Hindlimb muscle (tissue), 1 donor: ENCODE results near the gene ANKRD65. TPM values are rescaled to one million over a fixed set of nuclear protein-coding genes. Genes with fewer than 3 reads are reported as not detected.
"Not testable (repeated sequence)": the region's sequence is repeated elsewhere in the genome, so short reads cannot be mapped to it uniquely, and the experiment has no call there.

Experiments used
- DNase-seq: peaks from one replicate; pipeline ENCODE4 v3.0.0-alpha.2; 2013
- polyA plus RNA-seq: library from polyadenylated mRNA; unstranded; fragments of 120-200 nt; gene quantifications from one replicate; pipeline ENCODE4 v1.2.1, GENCODE V29; 2013; ENCODE audit not compliant: insufficient read length

Gene ANKRD65
- polyA plus RNA-seq = 24.7 TPM

- no peak for DNase-seq
Measured at GRCh38 chr1:1421147-1421906, at the start of gene ANKRD65. ANKRD65 (minus strand) TSS chr1:1421276; CDS start chr1:1421005, 271 bp downstream.

GRCh38 chr1:1468196-1468985 is 47.3 kb upstream of the ANKRD65 start:
- not testable (repeated sequence) for DNase-seq

- no peak for DNase-seq
Measured at GRCh38 chr1:1463312-1463711, 42.2 kb upstream of the ANKRD65 start.

- DNase-seq = no peak
Measured at GRCh38 chr1:1462318-1462966, 41.4 kb upstream of the ANKRD65 start.

- DNase-seq = no peak
Measured at GRCh38 chr1:1461721-1462317, 40.7 kb upstream of the ANKRD65 start.

GRCh38 chr1:1460540-1461130 is 39.6 kb upstream of the ANKRD65 start:
- no peak for DNase-seq

GRCh38 chr1:1459711-1460110 is 38.6 kb upstream of the ANKRD65 start:
- not testable (repeated sequence) for DNase-seq

- DNase-seq = not testable (repeated sequence)
Measured at GRCh38 chr1:1459156-1459555, 38.1 kb upstream of the ANKRD65 start.

GRCh38 chr1:1456683-1457255 is 35.7 kb upstream of the ANKRD65 start:
- DNase-seq = not testable (repeated sequence)

GRCh38 chr1:1455934-1456333 is 34.9 kb upstream of the ANKRD65 start:
- not testable (repeated sequence) for DNase-seq

GRCh38 chr1:1455366-1455884 is 34.3 kb upstream of the ANKRD65 start:
- no peak for DNase-seq

- not testable (repeated sequence) for DNase-seq
Measured at GRCh38 chr1:1454286-1455056, 33.4 kb upstream of the ANKRD65 start.

GRCh38 chr1:1452882-1453281 is 31.8 kb upstream of the ANKRD65 start:
- DNase-seq = no peak

GRCh38 chr1:1452365-1452739 is 31.3 kb upstream of the ANKRD65 start:
- not testable (repeated sequence) for DNase-seq

- no peak for DNase-seq
Measured at GRCh38 chr1:1451696-1452364, 30.8 kb upstream of the ANKRD65 start.

- DNase-seq = not testable (repeated sequence)
Measured at GRCh38 chr1:1450616-1451015, 29.5 kb upstream of the ANKRD65 start.

- DNase-seq = no peak
Measured at GRCh38 chr1:1449099-1449739, 28.1 kb upstream of the ANKRD65 start, which contains the start of gene ATAD3C. ATAD3C (plus strand) TSS chr1:1449689; CDS start chr1:1450684, 995 bp downstream.

GRCh38 chr1:1446631-1447030 is 25.6 kb upstream of the ANKRD65 start:
- not testable (repeated sequence) for DNase-seq

- DNase-seq = no peak
Measured at GRCh38 chr1:1442069-1442770, 21.1 kb upstream of the ANKRD65 start.
